Gastrocnemius medialis (tissue), 4 donors: ENCODE results near the gene SPEF2.

ENCODE experiments used
- POLR2A ChIP-seq, 2 donors: fragments of 450-650 bp; IDR thresholded peaks; one replicate each; pipeline ENCODE4 v1.6.1; 2017; ENCODE audit warnings: antibody characterized with exemption in 2 of 2, mild to moderate bottlenecking in 2 of 2, moderate library complexity in 2 of 2
- TF ChIP-seq, protein P1 (sequence below), 5 experiments: fragments of 450-650 bp in 3 of 5; fragments of 200-600 bp in 2 of 5; sonication (generic) in 2 of 5; IDR thresholded peaks in 4 of 5; conservative IDR thresholded peaks in 1 of 5; 1 replicate in 4 of 5; 2 replicates in 1 of 5; pipeline ENCODE4 v1.5.1; 2016 to 2019; ENCODE audit warnings: antibody characterized with exemption in 5 of 5, mild to moderate bottlenecking in 3 of 5, moderate library complexity in 3 of 5

DNA sequence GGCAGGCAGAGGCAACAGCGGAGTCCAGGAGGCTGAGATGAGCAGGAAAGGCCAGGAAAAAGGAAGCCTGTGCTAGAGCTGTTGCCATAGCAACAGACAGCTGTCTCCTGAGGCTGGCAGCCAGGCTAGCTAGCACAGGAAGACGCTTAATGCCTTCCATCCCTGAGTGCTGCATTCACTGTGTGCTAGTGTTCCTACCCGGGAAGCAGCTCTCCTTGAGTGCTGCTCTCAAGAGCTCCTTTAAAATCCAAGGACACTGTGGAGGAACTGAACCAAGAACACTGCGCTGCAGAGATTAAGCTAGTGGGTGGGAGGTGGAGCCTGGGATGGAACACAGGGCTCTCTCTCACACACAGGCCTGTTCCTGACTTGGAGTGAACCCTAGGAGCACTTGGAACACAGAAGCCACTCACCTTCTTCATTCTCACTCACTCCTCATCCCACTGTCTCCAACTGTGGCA lies 185.6 kb downstream of the SPEF2 start:
- TF ChIP-seq, protein P1, sequence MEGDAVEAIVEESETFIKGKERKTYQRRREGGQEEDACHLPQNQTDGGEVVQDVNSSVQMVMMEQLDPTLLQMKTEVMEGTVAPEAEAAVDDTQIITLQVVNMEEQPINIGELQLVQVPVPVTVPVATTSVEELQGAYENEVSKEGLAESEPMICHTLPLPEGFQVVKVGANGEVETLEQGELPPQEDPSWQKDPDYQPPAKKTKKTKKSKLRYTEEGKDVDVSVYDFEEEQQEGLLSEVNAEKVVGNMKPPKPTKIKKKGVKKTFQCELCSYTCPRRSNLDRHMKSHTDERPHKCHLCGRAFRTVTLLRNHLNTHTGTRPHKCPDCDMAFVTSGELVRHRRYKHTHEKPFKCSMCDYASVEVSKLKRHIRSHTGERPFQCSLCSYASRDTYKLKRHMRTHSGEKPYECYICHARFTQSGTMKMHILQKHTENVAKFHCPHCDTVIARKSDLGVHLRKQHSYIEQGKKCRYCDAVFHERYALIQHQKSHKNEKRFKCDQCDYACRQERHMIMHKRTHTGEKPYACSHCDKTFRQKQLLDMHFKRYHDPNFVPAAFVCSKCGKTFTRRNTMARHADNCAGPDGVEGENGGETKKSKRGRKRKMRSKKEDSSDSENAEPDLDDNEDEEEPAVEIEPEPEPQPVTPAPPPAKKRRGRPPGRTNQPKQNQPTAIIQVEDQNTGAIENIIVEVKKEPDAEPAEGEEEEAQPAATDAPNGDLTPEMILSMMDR (IDR thresholded peaks at IDR 0.05 in 4 of 5, conservative IDR thresholded peaks at IDR 0.05 in 1 of 5), result no peak
- no peak for TF ChIP-seq POLR2A (IDR thresholded peaks at IDR 0.05)
